Nephron progenitor cell (in vitro differentiated cells): ENCODE results near the gene UTS2.
A peak's percentile ranks its signal among the peaks of the same experiment; 100 is the strongest.

Experiments
- DNase-seq: peaks from one replicate; pipeline ENCODE4 v3.0.0; 2021
- H3K27ac Mint-ChIP-seq: 2 replicates; pipeline ENCODE4 v1.8.0; 2021; ENCODE audit warnings: mild to moderate bottlenecking, moderate library complexity, mixed read lengths
- H3K27me3 Mint-ChIP-seq: 2 replicates; pipeline ENCODE4 v1.8.0; 2021; ENCODE audit warnings: mild to moderate bottlenecking, low read depth, mixed read lengths; ENCODE audit not compliant: poor library complexity
- H3K36me3 Mint-ChIP-seq: 2 replicates; pipeline ENCODE4 v1.8.0; 2021; ENCODE audit warnings: low read depth, mixed read lengths
- H3K4me1 Mint-ChIP-seq: 2 replicates; pipeline ENCODE4 v1.8.0; 2021; ENCODE audit warnings: mixed read lengths
- H3K4me3 Mint-ChIP-seq: 2 replicates; pipeline ENCODE4 v1.8.0; 2021; ENCODE audit warnings: mild to moderate bottlenecking, moderate library complexity, mixed read lengths
- H3K9me3 Mint-ChIP-seq: 2 replicates; pipeline ENCODE4 v1.8.0; 2021; ENCODE audit warnings: mild to moderate bottlenecking, moderate library complexity, mixed read lengths
- CTCF ChIP-seq: fragments of 200-600 bp; sonication (generic); IDR thresholded peaks from 2 replicates; pipeline ENCODE4 v1.5.0; 2021; ENCODE audit warnings: antibody characterized with exemption

Gene UTS2

GRCh38 chr1:7891804-7892203 lies 38.9 kb upstream of the UTS2 start:
- Mint-ChIP-seq H3K9me3 (no peaks in the 10 kb centered on the region), H3K36me3 (no peaks in the 10 kb centered on the region), H3K27ac (no peak overlapping the region), H3K27me3 (peaks cover 11% of the 10 kb centered on the region), H3K4me3 (no peak overlapping the region), H3K4me1 (no peaks in the 10 kb centered on the region)
- DNase-seq, result no peak
- TF ChIP-seq CTCF, result no peak

- Mint-ChIP-seq H3K4me1 (no peaks in the 10 kb centered on the region), H3K27ac (no peak overlapping the region), H3K27me3 (peaks cover 18% of the 10 kb centered on the region), H3K36me3 (no peaks in the 10 kb centered on the region), H3K9me3 (no peaks in the 10 kb centered on the region), H3K4me3 (no peak overlapping the region)
- no peak for DNase-seq
- no peak for TF ChIP-seq CTCF
Measured at GRCh38 chr1:7890853-7891252, 38.0 kb upstream of the UTS2 start.

- no peak for TF ChIP-seq CTCF
- no peak overlapping the region for H3K4me3 Mint-ChIP-seq
Measured at GRCh38 chr1:7888248-7889081, 35.6 kb upstream of the UTS2 start.

GRCh38 chr1:7886405-7886745 lies 33.5 kb upstream of the UTS2 start:
- H3K36me3 Mint-ChIP-seq, result no peaks in the 10 kb centered on the region
- H3K27ac Mint-ChIP-seq, result no peak overlapping the region
- peaks cover 18% of the 10 kb centered on the region for H3K27me3 Mint-ChIP-seq
- TF ChIP-seq CTCF, result no peak
- DNase-seq, result no peak
- H3K4me3 Mint-ChIP-seq, result no peak overlapping the region
- H3K9me3 Mint-ChIP-seq, result peaks cover 8% of the 10 kb centered on the region
- no peaks in the 10 kb centered on the region for H3K4me1 Mint-ChIP-seq

More at GRCh38 chr1:7888248-7889081, 35.6 kb upstream of the UTS2 start:
- H3K27me3 Mint-ChIP-seq, result peaks cover 23% of the 10 kb centered on the region
- H3K27ac Mint-ChIP-seq, result no peak overlapping the region
- peaks cover 8% of the 10 kb centered on the region for H3K9me3 Mint-ChIP-seq
- H3K36me3 Mint-ChIP-seq, result no peaks in the 10 kb centered on the region
- no peak for DNase-seq
- H3K4me1 Mint-ChIP-seq, result no peaks in the 10 kb centered on the region

- peaks cover 8% of the 10 kb centered on the region for H3K9me3 Mint-ChIP-seq
- H3K27ac Mint-ChIP-seq, result no peak overlapping the region
- H3K36me3 Mint-ChIP-seq, result no peaks in the 10 kb centered on the region
- TF ChIP-seq CTCF, result no peak
- no peak overlapping the region for H3K4me3 Mint-ChIP-seq
- peak; percentile 28 for DNase-seq
- peaks cover 18% of the 10 kb centered on the region for H3K27me3 Mint-ChIP-seq
- no peaks in the 10 kb centered on the region for H3K4me1 Mint-ChIP-seq
Measured at GRCh38 chr1:7885513-7886404, 32.9 kb upstream of the UTS2 start.
